ENCODE data around the gene MGAT1.
"Not testable (repeated sequence)": the region's sequence is repeated elsewhere in the genome, so short reads cannot be mapped to it uniquely, and the experiment has no call there.

Gene MGAT1

DNA sequence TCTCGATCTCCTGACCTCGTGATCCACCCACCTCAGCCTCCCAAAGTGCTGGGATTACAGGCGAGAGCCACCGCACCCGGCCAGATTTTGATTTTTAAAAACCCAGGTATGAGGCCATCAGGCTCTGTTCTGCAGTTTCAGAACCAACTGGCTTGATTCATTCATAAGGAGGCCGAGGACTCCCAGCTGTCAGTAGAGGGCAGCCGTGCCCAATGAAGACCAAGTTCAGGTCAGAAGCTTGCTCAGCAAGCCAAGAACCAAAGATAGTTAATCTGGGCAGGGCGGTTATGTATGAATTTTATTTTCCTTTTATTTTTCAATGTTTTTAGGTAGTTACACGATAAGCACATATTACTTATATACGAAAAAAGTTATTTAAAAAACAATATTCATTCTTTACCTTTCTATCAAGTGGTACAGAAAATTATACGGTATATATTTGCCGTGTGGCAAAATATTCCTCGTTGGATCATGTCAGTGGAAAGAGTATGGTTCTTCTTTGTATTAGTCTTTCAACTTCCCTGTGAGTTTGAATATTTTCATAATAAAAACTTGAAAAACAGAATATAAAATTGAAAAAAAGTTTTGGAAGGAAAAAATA, 18.0 kb downstream of the MGAT1 start:
- DNase-seq, result peak; percentile 67 to 75

DNA sequence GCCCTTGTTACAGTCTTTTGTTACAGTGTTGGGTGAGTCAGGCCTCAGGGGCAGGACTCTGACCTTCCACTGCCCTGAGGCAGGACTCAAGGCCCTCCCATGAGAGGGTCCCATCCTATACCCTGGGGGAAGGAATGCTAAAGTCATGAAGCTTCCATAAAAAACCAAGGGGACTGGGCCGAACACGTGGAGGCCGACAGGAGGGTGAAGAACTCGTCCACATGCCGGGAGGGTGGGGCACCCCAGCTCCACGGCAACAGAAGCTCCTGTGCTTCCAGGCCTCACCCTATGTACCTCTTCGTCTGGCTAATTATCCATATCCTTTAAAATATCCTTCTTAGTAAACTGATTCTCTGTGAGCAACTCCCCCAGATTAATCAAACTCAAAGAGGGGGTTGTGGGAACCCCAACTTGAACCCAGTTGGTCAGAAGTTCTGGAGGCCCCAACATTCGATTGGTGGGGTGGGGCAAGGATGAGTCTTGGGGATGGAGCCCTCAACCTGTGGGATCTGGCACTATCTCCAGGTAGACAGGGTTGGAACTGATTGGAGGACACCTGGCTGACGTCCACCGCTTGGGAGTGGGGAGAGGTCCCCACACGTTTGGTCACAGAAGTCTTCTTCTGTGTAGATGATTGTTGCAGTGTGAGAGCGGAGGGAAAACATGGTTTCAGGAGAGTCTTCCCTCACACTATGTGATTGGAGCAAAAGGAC, 19.1 kb downstream of the MGAT1 start:
- DNase-seq, result no peak

DNA sequence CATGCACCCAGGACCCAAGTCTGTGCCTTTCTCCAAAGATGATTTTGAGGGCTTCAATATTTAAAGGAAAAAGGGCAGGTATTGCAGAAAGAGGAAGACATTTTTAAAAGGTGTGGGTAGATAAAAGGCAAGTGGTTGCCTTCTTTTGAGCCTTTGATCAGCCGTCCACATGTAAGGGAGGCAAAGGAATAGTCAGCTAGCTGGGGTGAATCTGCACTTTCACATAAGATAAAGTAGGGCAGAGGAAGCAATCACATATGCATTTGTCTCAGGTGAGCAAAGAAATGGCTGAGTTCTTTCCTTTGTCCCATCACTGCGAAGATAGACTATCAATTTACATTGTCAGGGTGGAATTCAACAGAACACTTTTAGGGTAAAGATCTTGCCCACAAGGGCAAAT, 19.9 kb downstream of the MGAT1 start:
- DNase-seq, result no peak

DNA sequence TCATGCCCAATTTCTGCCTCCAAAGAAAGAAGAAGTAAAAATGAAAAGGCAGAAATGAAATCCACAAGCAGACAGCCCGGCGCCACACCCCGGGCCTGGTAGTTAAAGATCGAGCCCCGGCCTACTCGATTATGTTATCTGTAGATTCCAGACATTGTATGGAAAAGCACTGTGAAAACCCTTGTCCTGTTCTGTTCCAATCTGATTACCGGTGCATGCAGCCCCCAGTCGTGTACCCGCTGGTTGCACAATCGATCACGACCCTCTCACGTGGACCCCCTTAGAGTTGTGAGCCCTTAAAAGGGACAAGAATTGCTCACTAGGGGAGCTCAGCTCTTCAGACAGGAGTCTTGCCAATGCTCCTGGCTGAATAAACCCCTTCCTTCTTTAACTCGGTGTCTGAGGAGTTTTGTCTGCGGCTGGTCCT, 20.7 kb downstream of the MGAT1 start:
- DNase-seq, result not testable (repeated sequence)

DNA sequence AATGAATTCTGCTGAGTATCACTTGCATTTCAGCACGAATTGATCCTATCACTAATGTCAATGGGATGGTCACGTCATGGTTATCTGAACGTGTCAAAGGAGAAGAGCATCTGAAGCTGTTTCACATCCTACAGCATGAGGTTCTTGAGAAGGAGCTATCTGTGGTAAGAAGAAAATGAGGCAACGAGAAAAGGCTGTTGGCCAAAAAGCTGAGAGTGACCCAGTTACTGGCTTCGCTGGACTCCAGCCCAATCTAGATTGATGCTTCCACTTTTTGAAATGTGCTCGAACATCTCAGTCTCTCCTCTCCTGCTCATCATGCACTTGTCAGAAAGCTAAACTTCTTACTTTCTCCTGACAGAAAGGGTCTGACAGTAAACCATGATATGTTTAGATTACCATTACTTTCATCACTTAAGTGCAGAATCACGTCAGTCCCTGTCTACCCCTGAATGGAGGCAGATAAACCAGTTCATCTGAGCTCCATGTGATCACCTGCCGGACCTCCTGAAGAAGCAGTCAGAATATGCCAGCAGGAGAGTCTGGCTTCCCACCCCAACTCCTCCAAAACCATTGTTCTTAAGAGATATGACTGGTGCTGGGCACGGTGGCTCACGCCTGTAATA, 22.5 kb downstream of the MGAT1 start:
- no peak for DNase-seq

DNA sequence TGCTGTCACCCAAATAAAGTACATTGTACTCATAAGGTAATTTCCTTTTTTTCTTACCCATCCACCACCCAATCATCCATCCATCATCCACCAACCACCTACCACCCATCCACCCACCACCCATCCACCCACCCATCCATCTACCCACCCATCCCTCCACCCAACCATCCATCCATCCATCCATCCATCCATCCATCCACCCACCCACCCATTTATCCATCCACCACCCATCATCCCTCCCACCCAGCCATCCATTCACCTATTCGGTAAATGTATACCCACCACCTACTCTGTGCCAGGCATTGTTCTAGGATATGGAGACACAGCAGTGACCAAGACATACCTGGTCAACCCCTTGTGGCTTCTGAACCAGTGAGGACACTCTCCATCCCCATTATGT, 25.1 kb downstream of the MGAT1 start:
- DNase-seq, result no peak

DNA sequence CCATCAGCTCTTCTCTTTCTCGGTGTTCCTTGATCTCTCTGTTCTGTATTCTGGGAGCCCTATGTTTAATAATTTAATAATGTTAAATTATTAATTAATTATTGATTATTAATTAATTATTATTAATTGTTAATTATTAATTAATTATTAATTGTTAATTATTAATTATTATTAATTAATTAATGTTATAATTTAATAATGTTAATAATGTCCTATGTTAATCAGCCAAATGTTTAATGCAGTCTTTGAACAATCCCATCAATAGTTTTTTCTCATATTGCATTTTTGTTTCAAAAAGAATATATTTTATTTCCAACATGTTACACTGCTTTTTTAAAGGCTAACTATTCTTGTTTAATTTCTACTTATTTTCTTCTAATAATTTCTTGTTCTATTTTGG, 26.2 kb downstream of the MGAT1 start:
- no peak for DNase-seq

- no peak for DNase-seq
Observed at GRCh38 chr5:180775624-180776023, 27.0 kb downstream of the MGAT1 start.

GRCh38 chr5:180771839-180772238, 30.8 kb downstream of the MGAT1 start:
- no peak for DNase-seq

- DNase-seq, result no peak
Observed at GRCh38 chr5:180769821-180770220, 32.8 kb downstream of the MGAT1 start.

DNA sequence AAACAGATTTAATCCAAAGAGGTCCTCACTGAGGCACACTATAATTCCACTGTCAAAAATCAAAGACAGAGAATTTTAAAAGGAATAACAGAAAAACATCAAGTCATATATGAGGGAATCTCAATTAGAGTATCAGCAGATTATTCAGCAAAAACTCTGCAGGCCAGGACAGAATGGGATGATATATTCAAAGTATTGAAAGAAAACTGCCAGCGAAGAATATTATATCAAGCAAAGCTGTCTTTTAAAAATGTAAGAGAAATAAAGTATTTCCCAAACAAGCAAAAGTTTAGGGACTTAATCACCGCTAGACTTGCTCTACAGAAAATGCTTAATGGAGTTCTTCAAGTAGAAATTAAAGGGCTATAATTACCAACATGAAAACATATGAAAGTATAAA, 47.0 kb downstream of the MGAT1 start:
- no peak for DNase-seq

GRCh38 chr5:180744253-180744652, 58.4 kb downstream of the MGAT1 start:
- DNase-seq, result no peak

GRCh38 chr5:180742727-180743126, 59.9 kb downstream of the MGAT1 start:
- no peak for DNase-seq

- not testable (repeated sequence) for DNase-seq
Observed at GRCh38 chr5:180740953-180741352, 61.7 kb downstream of the MGAT1 start.

- DNase-seq, result no peak
Observed at GRCh38 chr5:180739958-180740357, 62.6 kb downstream of the MGAT1 start, which contains the start of gene OR2Y1. Gene OR2Y1 (minus strand): TSS chr5:180740058. CDS start chr5:180740058, 0 bp downstream.

- DNase-seq, result no peak
Observed at GRCh38 chr5:180739271-180739670, 63.3 kb downstream of the MGAT1 start.

- no peak for DNase-seq
Observed at GRCh38 chr5:180736536-180736935, 66.1 kb downstream of the MGAT1 start.

All from activated CD4-positive, alpha-beta T cell treated with anti-CD3 and anti-CD28 coated beads, Interleukin-2, amount 50 U/mL, for 48 hours (primary cell).